ENCODE results near the gene CCNYL1.
"Not testable (repeated sequence)": the region's sequence is repeated elsewhere in the genome, so short reads cannot be mapped to it uniquely, and the experiment has no call there.

The CCNYL1 gene

GRCh38 chr2:207710814-207711740 lies at the start of gene CCNYL1:
Gene CCNYL1 (plus strand): TSS chr2:207711640. CDS start chr2:207711897, 257 bp downstream.
- DNase-seq: peak; percentile 99

- DNase-seq: no peak
These were observed 49.2 kb upstream of the CCNYL1 start for GRCh38 chr2:207662203-207662602.

- no peak for DNase-seq
These were observed 47.4 kb upstream of the CCNYL1 start for GRCh38 chr2:207663870-207664545.

- DNase-seq: no peak
These were observed 40.6 kb upstream of the CCNYL1 start for GRCh38 chr2:207670887-207671286.

- no peak for DNase-seq
These were observed 38.0 kb upstream of the CCNYL1 start for GRCh38 chr2:207673431-207673830.

- DNase-seq: no peak
These were observed 37.1 kb upstream of the CCNYL1 start for GRCh38 chr2:207674266-207674774.

GRCh38 chr2:207674826-207675225 lies 36.6 kb upstream of the CCNYL1 start:
- no peak for DNase-seq

GRCh38 chr2:207676827-207677354 lies 34.5 kb upstream of the CCNYL1 start:
- peak; percentile 64 for DNase-seq

- DNase-seq: no peak
These were observed 30.0 kb upstream of the CCNYL1 start for GRCh38 chr2:207681431-207681830.

GRCh38 chr2:207682557-207682956 lies 28.9 kb upstream of the CCNYL1 start:
- no peak for DNase-seq

GRCh38 chr2:207683438-207683837 lies 28.0 kb upstream of the CCNYL1 start:
- no peak for DNase-seq

GRCh38 chr2:207683879-207684627 lies 27.4 kb upstream of the CCNYL1 start:
- DNase-seq: no peak

- no peak for DNase-seq
These were observed 24.6 kb upstream of the CCNYL1 start for GRCh38 chr2:207686812-207687211.

GRCh38 chr2:207688597-207688996 lies 22.8 kb upstream of the CCNYL1 start:
- DNase-seq: no peak

- not testable (repeated sequence) for DNase-seq
These were observed 20.5 kb upstream of the CCNYL1 start for GRCh38 chr2:207690845-207691461.

GRCh38 chr2:207692206-207693065 lies 19.0 kb upstream of the CCNYL1 start:
- peak; percentile 78 for DNase-seq

- DNase-seq: no peak
These were observed 17.7 kb upstream of the CCNYL1 start for GRCh38 chr2:207693641-207694249.

- no peak for DNase-seq
These were observed 16.6 kb upstream of the CCNYL1 start for GRCh38 chr2:207694811-207695281.

GRCh38 chr2:207695293-207695692 lies 16.1 kb upstream of the CCNYL1 start:
- no peak for DNase-seq

- DNase-seq: peak; percentile 22
These were observed 14.5 kb upstream of the CCNYL1 start for GRCh38 chr2:207696911-207697310.

GRCh38 chr2:207697411-207697810 lies 14.0 kb upstream of the CCNYL1 start:
- no peak for DNase-seq

All from hematopoietic multipotent progenitor cell treated with erythropoietin and hydrocortisone succinate and interleukin-3 and kit ligand, for 6 days (in vitro differentiated cells).